HG02973 (cell line): ENCODE results near the gene PDIA5.
"Not testable (repeated sequence)": the region's sequence is repeated elsewhere in the genome, so short reads cannot be mapped to it uniquely, and the experiment has no call there.

Experiments used
- ATAC-seq: cut with Tn5 transposase; IDR thresholded peaks from one replicate; pipeline ENCODE4 v1.9.1; 2021; ENCODE audit warnings: moderate library complexity; ENCODE audit not compliant: unreplicated experiment

PDIA5 gene

DNA sequence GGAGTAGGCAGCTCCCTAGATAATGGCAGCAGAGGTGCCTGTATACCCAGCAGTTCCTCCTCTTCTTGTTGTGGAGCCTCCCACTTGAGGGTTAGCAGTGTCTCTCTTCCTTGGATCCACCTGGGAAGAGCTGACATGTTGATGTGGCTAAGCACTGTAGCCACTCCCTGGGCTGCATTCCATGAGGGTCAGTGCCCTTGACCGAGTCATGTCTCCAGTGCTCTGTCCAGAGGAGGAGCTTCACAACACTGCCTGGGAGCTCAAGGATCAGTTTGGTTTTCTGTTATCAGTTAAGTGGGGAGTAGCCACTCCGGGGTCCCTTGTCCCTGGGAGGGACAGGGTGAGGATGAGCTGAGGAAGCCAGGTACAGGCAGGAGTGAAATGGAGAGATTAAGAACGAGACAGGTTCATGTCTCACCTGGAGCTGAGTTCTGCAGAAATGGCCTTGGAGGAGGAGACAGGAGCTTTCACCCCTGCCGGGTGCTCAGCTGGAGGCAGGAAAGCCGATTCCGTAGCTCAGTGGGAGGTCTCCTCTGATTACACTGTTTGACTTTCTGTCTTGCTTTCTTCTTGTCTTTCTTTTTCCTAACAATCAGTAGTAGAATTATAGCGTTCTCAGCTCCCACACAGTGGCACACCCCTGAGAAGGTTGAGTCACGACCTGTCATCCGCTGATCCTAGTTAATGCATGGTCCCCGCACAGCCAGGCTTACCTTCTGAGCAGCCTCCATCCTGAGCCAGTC, 77.0 kb downstream of the PDIA5 start:
- no peak for ATAC-seq

DNA sequence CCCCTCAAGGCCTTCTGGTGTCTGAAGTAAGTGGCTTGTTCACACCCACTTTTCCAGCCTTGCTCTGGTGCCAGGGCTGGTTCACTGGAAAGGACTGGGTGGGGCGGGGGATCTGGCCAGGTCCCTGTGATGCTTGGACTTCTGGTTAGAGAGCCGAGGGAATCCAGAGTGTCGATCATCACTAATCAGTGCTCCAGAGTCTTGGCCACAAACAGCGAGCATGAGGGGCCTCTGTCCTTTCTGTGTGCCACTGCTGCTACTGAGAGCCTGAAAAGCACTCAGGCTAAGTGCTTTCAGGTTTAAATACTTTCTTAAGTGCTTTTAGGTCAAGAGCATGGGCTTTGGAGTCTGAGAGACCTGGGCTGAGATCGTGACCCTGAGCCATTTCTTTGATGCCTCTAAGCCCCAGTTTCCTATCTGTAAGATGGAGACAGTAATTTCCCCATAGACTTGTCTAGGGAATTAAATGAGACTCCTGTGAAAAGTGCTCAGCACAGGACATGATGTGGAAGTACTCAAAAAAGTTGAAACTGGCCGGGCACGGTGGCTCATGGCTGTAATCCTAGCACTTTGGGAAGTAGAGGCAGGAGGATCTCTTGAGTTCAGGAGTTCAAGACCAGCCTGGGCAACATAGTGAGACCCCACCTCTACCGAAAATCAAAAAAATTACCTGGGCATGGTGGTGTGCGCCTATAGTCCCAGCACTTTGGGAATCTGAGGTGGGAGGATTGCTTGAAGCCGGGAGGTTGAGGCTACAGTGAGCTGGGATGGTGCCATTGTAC, 81.1 kb downstream of the PDIA5 start:
- ATAC-seq = no peak

DNA sequence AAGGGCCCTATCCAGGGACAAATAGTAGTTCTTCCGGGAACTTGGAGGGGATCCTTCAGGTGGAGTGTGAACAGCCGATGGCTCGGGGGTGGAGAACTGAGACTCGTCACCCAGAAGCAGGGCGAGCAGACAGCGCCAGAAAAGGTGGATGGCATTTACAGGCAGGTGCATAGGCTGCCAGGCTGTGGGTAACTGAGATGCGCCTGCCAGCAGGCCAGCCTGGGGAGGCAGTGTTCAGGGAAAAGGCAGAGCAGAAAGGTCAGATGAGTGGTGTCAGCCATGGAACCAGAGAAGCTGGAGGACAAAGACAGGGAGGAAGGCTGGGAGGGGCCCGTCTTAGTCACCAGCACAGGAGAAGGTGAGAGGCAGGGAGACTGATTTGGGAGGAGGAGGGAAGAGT, 81.9 kb downstream of the PDIA5 start:
- ATAC-seq = no peak

DNA sequence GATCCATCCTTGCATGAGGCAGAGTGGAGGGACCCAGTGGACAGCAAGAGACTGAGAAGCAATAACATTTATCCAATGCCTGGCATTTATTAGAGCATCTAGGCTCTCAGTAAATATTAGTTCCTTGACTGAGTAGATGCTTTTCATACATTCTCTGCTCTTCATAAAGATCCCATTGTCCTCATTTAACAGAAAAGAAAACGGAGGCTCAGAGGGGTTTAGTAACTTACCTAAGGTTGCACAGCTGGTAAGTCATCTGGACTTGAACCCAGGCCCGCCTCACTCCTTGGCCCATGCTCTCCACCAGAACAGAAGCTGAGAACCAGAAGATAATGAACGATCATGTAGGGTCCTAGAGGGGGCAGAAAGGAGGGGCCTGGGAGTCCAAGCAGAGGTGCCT, 82.7 kb downstream of the PDIA5 start:
- ATAC-seq = no peak

DNA sequence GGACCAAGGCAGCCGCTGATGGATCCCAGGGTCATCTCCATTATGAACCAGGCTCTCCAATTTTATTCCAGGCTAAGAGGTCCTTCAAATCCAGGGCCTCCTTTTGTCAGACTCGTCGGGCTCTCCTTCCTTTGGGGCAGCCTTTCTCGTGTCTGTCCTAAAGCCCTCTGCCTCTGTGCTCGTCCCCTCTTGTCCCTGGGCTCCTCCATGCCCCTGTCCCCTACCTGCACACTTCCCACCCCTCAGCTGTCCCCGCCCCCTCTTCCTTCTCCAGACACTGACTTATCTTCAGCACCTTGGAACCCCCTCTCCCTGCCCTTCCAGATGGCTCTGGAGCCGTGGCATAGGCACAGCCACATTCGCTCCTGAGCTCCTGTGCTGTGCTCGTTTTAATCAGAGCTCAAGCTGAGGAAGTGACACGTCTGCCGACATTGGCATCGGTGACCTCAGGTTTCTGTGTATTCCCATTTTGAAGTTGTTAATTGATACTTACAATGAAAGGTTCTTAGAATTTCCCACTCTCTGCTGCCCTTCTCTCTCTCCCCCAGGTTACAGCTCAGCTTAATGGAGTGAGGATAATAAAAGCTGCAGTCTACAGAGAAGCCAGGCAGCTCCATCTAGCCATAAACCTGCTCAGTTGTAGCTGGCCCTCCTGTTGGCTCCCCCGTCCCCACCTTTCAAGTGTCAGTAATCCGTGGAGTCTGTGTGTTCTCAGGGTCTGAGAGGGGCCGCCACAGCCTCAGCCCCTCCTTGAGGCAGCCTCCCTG, 83.8 kb downstream of the PDIA5 start:
- ATAC-seq = no peak

DNA sequence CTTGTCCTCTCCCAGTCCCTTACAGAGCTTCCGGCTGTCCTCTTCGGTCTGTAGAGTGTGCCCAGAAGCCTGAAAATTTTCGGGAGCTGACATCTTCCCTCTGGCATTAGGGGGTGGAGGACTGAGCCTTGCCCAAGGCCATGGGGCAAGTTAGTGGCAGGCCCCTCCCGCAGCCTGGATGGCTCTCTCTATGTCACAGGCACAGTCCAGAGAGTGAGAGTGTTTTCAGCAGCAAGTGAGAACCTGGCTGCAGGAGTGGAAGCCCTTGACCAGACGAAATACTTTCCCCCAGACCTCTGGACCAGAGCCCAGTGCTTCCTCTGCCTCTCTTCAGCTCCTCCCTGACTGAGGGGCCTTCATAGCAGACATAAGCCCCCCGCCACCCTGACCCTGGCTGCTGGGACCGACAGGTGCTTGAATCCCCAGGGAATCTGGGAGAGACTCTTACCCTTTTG, 84.5 kb downstream of the PDIA5 start:
- ATAC-seq = no peak

DNA sequence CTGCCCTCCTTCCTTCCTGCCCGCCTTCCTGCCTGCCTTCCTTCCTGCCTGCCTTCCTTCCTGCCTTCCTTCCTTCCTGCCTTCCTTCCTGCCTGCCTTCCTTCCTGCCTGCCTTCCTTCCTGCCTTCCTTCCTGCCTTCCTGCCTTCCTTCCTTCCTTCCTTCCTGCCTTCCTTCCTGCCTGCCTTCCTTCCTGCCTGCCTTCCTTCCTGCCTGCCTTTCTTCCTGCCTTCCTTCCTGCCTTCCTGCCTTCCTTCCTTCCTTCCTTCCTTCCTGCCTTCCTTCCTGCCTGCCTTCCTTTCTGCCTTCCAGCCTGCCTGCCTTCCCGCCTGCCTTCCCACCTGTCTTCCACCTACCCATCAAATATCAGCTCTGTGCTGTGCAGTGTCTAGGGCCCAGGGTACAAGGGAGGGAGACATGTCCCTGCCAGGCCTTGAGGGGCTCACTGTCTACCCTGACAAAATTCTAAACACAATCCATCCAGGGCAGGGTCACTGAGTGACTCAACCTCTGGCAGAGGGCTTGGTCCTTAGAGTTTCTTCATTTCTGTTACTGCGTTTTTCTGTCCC, 85.1 kb downstream of the PDIA5 start:
- ATAC-seq = not testable (repeated sequence)

DNA sequence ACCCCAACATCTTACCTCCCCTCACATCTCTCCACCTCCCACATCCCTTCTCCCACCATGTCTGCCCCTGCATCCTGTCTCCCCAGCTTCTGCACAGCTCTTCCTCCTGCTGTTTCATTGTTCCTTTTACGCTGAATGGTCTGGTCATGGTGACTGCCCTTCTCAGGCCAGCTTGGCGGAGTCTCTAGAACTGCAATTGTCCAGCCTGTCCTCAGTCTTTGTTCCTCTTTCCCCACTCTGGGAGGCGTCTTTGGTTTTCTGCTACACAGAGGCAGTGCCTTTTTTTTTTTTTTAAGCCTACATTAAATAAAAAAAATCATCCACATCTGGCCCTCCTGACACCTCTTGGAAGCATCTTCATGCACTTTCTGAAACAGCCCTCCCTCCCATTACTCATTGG, 85.9 kb downstream of the PDIA5 start:
- ATAC-seq = no peak

DNA sequence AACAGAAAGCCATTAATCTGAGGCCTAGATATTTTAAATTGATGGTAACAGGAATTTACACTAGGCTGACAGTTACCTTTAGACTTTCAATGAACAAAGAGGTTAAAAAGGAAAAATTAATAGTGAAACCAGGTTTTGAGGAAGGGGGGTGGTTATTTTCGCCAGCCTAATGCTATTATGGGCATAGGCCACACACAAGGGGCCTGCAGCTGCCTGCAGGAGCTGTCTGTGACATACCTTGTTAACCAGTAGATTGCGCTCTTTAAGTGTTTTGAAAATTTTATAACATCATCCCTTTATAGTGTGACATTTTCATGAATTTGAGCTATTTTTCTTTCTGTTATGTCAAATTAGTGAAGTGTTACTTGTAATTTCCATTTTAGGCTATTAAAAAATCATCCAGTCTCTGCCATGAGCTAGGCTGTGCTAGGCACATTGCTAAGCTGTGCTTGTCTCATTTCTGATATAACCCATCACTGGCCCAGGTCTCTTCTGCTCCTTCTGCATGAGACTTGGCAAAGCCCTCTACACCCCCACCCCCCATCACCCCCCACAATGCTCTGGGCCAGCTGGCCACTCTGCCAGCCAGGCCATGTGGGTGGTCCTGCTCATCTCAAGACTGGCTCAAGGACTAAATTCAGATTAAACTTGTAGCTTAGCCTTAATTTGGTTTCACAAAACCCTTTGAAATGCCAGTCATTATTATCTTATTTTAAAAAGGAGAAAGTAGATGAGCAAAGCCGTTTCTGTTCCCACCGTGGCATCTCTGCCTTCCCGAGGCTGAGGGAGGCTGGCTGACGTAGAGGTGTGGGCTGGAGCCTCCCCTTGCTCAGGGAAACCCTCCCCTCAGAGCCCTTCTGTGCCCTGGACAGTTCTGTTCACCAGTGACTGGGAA, 86.5 kb downstream of the PDIA5 start:
- ATAC-seq = no peak

DNA sequence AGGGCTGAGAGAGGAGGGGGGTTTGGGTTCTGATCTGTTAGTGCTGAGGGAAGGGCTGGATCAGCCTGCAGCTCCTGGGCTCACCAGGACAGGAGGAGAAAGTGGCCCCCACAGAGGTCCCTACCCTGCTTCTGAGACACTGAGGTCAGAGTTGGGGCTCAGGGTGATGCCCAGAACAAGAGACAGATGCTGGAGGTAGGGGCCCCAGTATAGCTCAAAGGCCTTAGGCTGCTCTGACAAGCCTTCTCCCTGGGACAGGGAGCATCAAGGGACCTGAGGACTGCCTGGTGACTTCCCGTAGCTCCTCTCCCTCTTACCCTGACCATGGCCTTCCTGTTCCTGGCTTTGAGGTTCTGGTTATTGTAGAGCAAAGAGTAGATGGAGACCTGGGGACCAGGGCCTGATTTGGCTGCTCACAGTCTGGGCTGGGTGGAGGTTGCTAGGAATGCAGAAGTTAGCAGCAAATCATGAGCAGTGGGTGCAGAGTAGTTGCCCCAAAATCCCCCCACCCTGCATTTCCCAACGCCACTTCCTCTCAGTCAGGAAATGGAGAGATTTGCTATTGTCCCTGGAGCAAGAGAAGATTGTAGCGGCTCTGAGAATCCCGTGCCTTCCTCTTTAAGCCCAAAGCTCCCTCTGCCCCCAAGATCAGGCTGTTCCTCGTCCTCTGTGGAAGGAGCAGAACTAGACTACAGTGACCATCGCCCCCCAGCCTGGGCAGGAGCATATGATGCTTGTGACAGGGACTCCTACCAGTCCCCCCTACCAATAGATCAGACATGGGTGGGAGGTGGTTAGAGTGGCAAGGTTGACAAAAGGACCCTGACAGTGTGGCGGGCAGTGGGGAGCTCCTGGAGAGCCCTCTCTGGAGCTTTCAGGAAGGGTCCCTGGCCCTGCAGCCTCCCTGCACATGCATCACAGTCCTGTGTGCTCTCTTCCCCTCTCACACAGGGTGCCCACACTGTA, 87.5 kb downstream of the PDIA5 start:
- ATAC-seq = no peak

DNA sequence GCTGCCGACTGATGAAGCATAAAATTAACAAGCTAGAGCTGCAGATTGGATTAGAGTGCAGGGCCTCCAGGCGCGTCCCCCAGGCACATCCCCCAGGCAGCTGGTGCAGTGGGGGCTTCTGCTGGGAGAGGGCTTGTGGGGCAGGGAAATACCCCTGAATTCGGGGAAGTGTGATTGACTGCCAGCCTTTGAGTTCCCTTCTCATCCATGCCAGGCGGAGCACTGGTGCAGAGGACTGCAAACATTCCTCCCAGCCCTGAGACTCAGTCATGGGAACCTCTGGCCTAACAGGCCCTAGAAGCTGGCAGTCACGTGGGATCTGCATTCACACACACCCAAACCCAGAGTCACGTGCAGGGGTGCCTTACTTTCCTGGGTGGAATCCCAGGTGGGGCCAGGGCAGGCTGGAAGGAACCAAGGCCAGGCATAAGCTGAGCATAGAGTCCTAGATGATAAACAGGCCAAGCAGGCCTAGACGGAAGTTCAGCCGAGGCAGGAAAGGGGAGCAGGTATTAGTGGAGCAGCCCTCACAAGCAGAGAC, 88.7 kb downstream of the PDIA5 start:
- ATAC-seq = no peak

DNA sequence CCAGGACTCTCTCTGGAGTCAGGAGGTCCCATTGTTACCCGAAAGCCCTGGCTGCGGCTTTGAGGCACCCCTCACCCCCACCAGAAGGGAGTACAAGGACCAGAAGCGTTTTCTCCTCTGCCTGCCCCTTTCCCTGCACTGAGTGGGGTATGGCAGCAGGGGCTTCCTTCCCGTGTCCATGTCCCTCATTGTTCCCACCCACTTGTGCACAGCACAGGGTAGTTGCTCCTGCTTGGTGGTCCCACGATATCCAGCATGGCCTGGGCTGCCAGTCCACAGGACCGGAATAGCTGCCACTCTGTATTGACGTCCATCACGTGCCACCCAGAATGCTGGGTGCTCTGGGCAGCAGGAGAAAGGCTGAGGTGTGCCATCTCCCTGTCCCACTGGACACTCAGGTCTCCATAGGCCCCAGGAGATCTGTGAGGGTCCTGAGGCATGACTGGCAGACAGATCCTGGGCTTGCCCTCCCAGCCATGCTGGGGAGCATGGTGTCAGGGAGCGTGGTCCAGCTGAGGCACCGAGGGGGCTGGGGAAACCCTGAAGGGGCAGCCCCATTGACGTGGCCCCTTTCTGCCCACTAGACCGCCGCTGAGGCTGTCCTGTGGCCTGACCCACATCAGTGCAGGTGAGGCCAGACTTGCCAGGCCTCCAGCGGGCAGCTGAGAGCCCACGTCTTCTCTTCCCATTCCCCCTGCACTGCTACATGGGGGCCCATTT, 89.6 kb downstream of the PDIA5 start:
- no peak for ATAC-seq

DNA sequence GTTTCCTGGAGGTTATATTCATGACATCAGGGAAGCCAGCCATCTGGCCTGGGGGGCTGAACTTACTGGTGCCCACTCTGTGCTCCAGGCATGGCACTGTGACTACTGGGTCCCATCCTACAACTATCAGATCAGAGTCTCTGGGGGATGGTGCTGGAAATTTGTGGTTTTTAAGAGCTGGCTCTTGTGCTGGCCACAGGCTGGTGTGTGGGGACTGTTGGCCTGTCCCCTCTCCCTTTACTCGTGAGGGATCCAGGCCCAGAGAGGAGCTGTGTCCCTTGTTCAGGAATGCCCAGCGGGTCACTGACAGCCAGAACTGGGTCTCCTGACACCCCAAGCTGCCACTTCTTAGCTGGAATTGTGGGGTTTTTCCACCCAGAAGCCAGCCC, 90.4 kb downstream of the PDIA5 start:
- no peak for ATAC-seq

DNA sequence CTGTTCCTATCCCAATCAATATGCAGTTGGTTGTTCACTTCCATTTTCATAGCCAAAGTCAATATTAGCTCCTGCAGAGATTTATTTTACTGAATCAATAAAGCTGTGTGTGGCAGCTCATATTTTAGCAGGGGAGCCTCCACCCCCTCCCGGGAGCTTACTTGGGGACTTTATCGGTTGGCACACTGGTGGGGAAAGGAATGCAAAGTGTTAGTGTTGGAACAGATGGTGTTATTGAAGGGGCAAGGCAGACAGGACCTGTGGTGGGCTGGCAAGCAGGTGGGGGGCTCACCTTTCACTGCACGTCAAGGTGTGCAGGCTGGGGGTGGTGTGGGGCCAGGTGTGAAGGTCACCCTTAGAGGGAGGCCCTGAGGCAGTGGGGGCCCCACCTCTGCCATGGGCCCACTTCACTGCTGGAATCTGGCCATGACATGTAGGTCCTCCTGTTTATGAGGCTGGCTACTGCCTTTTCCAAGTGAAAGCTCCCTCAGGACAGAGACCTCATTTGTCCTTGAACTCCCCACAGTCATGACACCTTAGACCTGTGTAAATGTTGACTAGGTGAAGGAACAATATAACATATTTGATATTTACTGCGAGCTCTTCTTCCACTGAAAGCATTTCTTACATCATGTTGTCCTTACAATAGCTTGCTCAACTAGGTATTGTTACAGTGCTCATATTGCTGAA, 90.9 kb downstream of the PDIA5 start:
- no peak for ATAC-seq

DNA sequence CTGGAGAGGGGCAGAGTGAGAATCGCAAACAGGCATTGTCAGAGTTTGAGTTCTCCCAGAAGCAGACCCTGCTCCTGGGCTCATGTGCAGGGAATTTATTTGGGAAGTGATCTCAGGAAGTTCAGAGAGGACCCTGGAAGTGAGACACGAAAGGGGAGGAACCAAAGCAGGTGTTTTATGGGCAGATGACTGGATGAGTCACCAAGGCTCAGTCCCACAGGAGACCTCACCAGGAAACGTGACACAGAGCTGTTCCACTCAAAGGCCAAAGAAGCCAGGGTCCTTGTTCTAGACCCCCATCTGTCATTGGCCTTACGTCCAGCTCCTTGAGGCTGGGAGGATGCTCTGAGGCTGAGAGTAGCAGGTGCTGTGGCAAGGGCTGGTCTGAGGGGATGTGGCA, 91.5 kb downstream of the PDIA5 start:
- no peak for ATAC-seq

DNA sequence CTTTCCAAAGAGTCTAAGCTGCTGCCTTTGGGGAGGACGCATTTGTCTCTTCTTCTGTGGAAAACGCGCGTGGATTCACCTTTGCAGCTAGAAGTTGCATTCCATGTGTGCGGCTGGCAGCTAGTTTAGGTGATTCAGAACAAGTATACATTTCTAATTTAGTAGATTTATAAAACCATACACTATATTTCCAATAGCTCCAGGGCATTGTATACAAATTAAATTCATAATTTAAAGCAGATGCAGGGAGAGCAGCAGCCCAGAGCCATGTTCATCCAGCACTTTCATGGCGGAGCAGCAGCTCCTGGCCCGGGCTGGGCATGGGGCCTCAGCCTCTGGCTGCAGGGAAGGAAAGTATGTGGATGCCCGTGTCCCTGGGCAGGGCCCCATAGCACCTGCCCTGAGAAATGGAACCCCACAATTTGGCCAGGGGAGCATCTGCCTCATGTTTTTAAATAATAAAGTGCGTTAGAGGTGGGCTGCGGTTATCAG, 92.1 kb downstream of the PDIA5 start:
- no peak for ATAC-seq

DNA sequence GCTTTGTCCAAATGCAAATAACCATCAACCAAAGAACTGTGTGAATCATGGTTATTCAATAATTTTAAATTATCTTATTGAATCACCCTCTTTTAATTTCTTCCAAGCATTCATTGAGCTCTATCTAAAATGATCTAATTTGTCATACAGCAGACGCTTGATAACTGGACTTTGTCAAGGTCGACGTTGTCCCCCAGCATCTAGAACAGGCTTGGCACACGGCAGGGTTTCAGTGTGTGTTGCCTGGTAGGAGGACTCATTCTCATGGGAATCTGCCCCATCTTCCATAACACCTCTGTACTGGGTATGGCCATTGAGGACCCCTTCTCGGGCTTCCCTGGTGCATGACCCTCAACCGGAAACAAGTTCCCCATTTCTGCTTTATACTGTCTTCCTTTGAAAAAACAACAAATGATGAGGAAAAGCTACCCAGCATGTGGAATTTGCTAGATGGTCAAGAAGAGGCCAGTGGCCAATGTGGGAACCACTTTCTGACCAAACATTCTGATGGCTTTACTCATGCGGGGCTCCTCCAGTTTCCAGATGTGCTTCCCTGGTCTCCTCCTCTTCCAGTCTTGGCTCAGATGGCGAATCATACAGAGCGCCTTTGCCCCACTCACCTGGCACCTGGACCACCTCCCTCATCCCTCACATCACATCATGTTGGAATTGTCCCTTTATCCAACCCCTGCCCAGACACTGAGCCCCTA, 93.3 kb downstream of the PDIA5 start:
- ATAC-seq = no peak
